Neural crest cell (in vitro differentiated cells): ENCODE results near the gene TGM2. TPM values are rescaled to one million over a fixed set of nuclear protein-coding genes. Genes with fewer than 3 reads are reported as not detected.

Experiments used
- DNase-seq: peaks from one replicate; pipeline ENCODE4 v3.0.0; 2021; ENCODE audit warnings: low read depth, mixed read lengths, low spot score
- H3K27ac Mint-ChIP-seq: one replicate; pipeline ENCODE4 v1.8.0; 2021; ENCODE audit warnings: mild to moderate bottlenecking, mixed read lengths; ENCODE audit not compliant: unreplicated experiment
- H3K27me3 Mint-ChIP-seq: 2 replicates; pipeline ENCODE4 v1.8.0; 2021; ENCODE audit warnings: low read depth, mild to moderate bottlenecking, mixed read lengths
- H3K36me3 Mint-ChIP-seq: 2 replicates; pipeline ENCODE4 v1.8.0; 2021; ENCODE audit warnings: low read depth, mild to moderate bottlenecking, mixed read lengths
- H3K4me1 Mint-ChIP-seq: 2 replicates; pipeline ENCODE4 v1.8.0; 2021; ENCODE audit warnings: mixed read lengths
- H3K4me3 Mint-ChIP-seq: one replicate; pipeline ENCODE4 v1.8.0; 2021; ENCODE audit warnings: mild to moderate bottlenecking, mixed read lengths
- H3K9me3 Mint-ChIP-seq: 2 replicates; pipeline ENCODE4 v1.8.0; 2021; ENCODE audit warnings: mixed read lengths
- total RNA-seq: library from RNA; stranded (reverse); gene quantifications from 2 replicates; pipeline ENCODE4 v1.2.1, GENCODE V29; 2021
- TF ChIP-seq, protein P1 (sequence below): fragments of 200-600 bp; sonication (generic); conservative IDR thresholded peaks from 2 replicates; pipeline ENCODE4 v1.5.0; 2021; ENCODE audit warnings: antibody characterized with exemption, mild to moderate bottlenecking

TGM2 gene
- total RNA-seq, 1 donor from 2014 or later = 1.4 TPM

- Mint-ChIP-seq H3K27me3 (no peaks in the 10 kb centered on the region), H3K36me3 (peaks cover 50% of the 10 kb centered on the region), H3K4me3 (no peak overlapping the region), H3K27ac (peak overlapping the region; percentile 54), H3K4me1 (peaks cover 14% of the 10 kb centered on the region), H3K9me3 (peaks cover 14% of the 10 kb centered on the region)
- TF ChIP-seq, protein P1, sequence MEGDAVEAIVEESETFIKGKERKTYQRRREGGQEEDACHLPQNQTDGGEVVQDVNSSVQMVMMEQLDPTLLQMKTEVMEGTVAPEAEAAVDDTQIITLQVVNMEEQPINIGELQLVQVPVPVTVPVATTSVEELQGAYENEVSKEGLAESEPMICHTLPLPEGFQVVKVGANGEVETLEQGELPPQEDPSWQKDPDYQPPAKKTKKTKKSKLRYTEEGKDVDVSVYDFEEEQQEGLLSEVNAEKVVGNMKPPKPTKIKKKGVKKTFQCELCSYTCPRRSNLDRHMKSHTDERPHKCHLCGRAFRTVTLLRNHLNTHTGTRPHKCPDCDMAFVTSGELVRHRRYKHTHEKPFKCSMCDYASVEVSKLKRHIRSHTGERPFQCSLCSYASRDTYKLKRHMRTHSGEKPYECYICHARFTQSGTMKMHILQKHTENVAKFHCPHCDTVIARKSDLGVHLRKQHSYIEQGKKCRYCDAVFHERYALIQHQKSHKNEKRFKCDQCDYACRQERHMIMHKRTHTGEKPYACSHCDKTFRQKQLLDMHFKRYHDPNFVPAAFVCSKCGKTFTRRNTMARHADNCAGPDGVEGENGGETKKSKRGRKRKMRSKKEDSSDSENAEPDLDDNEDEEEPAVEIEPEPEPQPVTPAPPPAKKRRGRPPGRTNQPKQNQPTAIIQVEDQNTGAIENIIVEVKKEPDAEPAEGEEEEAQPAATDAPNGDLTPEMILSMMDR = no peak
- no peak for DNase-seq
Measured at GRCh38 chr20:38081575-38081974, 83.5 kb downstream of the TGM2 start.

- H3K36me3 Mint-ChIP-seq = peaks cover 48% of the 10 kb centered on the region
- H3K4me1 Mint-ChIP-seq = peaks cover 20% of the 10 kb centered on the region
- peaks cover 14% of the 10 kb centered on the region for H3K9me3 Mint-ChIP-seq
- TF ChIP-seq, protein P1 = no peak
- no peak overlapping the region for H3K4me3 Mint-ChIP-seq
- H3K27ac Mint-ChIP-seq = no peak overlapping the region
- no peaks in the 10 kb centered on the region for H3K27me3 Mint-ChIP-seq
- no peak for DNase-seq
Measured at GRCh38 chr20:38079353-38079752, 85.7 kb downstream of the TGM2 start.

GRCh38 chr20:38078084-38078483 lies 87.0 kb downstream of the TGM2 start:
- TF ChIP-seq, protein P1 = no peak
- H3K9me3 Mint-ChIP-seq = peaks cover 14% of the 10 kb centered on the region
- no peak overlapping the region for H3K4me3 Mint-ChIP-seq
- H3K27ac Mint-ChIP-seq = no peak overlapping the region
- peaks cover 23% of the 10 kb centered on the region for H3K4me1 Mint-ChIP-seq
- DNase-seq = no peak
- H3K27me3 Mint-ChIP-seq = no peaks in the 10 kb centered on the region
- H3K36me3 Mint-ChIP-seq = peaks cover 51% of the 10 kb centered on the region

Other genes with a start within 250 kb of the TGM2 start
- 49.6 and 52.9 TPM in 2 replicates for gene TTI1, start 131.8 kb downstream of the TGM2 start, total RNA-seq
- 40.1 and 41.1 TPM in 2 replicates for gene RPRD1B, start 131.5 kb downstream of the TGM2 start, total RNA-seq
- 8.6 and 9.5 TPM in 2 replicates for gene KIAA1755, start 95.5 kb upstream of the TGM2 start, total RNA-seq
- not detected in 2 replicates for gene BPI, start 138.9 kb upstream of the TGM2 start, total RNA-seq
- gene LBP, start 181.2 kb upstream of the TGM2 start, total RNA-seq = not detected in 2 replicates